ENCODE data around the gene BMI1. TPM values are rescaled to one million over a fixed set of nuclear protein-coding genes. Genes with fewer than 3 reads are reported as not detected.

The BMI1 gene
- total RNA-seq, 3 donors from 2014 or later (not counting 1 experiment from before 2014, with no cell fraction given), result 60.5 to 69.8 (median 66.4) TPM

GRCh38 chr10:22317771-22318565, 2.9 kb upstream of the BMI1 start:
- ATAC-seq (no peak), DNase-seq (no peak)
- no peak overlapping the region for H3K27ac ChIP-seq (ENCODE audit: low read length)
- H3K4me1 ChIP-seq (ENCODE audit: control insufficient read depth, insufficient read depth, low read length), result peaks cover 18% of the 10 kb centered on the region
- H3K27me3 ChIP-seq (ENCODE audit: control insufficient read depth, insufficient read depth, low read length), result peaks cover 11% of the 10 kb centered on the region
- Mint-ChIP-seq H3K27ac (peak overlapping the region; percentile 92 to 93), H3K36me3 (no peaks in the 10 kb centered on the region), H3K4me3 (peak overlapping the region; percentile 55), H3K4me1 (peaks cover 32 to 43% of the 10 kb centered on the region in 2 donors), H3K9me3 (no peaks in the 10 kb centered on the region), H3K27me3 (ENCODE audit: low read depth in 2 of 2) (peaks cover 10 to 12% of the 10 kb centered on the region in 2 donors)
- no peaks in the 10 kb centered on the region for H3K9me3 ChIP-seq (ENCODE audit: control insufficient read depth, insufficient read depth, low read length)
- no peak for TF ChIP-seq CTCF (IDR thresholded peaks at IDR 0.05)
- intact Hi-C loops (cut with micrococcal nuclease), result loop anchor here (5.0 kb wide), 3 partner anchors 66 to 786 kb away; partner anchors contain the start of gene MLLT10
- no peaks in the 10 kb centered on the region for H3K36me3 ChIP-seq (ENCODE audit: control insufficient read depth, insufficient read depth, low read length)
- 84% methylated on average over 3 of the region's 6 CpGs for WGBS (ENCODE audit: insufficient coverage)
- H3K4me3 ChIP-seq (ENCODE audit: low read length), result no peak overlapping the region

GRCh38 chr10:22318772-22319171, 2.1 kb upstream of the BMI1 start:
- intact Hi-C loops (cut with micrococcal nuclease), result loop anchor here (5.0 kb wide), 3 partner anchors 66 to 786 kb away; partner anchors contain the start of gene MLLT10
- 83% methylated on average over 1 of the region's 3 CpGs for WGBS (ENCODE audit: insufficient coverage)
- H3K9me3 ChIP-seq (ENCODE audit: control insufficient read depth, insufficient read depth, low read length), result no peaks in the 10 kb centered on the region
- H3K27me3 ChIP-seq (ENCODE audit: control insufficient read depth, insufficient read depth, low read length), result peaks cover 18% of the 10 kb centered on the region
- no peaks in the 10 kb centered on the region for H3K9me3 Mint-ChIP-seq
- peaks cover 32 to 51% of the 10 kb centered on the region in 2 donors for H3K4me1 Mint-ChIP-seq
- H3K4me3 Mint-ChIP-seq, result peak overlapping the region; percentile 99
- H3K36me3 Mint-ChIP-seq, result no peaks in the 10 kb centered on the region
- ATAC-seq, result no peak
- H3K27ac Mint-ChIP-seq, result peak overlapping the region in 1 of 2 donors; percentile 94
- no peaks in the 10 kb centered on the region for H3K36me3 ChIP-seq (ENCODE audit: control insufficient read depth, insufficient read depth, low read length)
- H3K27me3 Mint-ChIP-seq (ENCODE audit: low read depth in 2 of 2), result peaks cover 12 to 18% of the 10 kb centered on the region in 2 donors
- H3K27ac ChIP-seq (ENCODE audit: low read length), result no peak overlapping the region
- peaks cover 18% of the 10 kb centered on the region for H3K4me1 ChIP-seq (ENCODE audit: control insufficient read depth, insufficient read depth, low read length)
- no peak for TF ChIP-seq CTCF (IDR thresholded peaks at IDR 0.05)
- DNase-seq, result no peak
- no peak overlapping the region for H3K4me3 ChIP-seq (ENCODE audit: low read length)

GRCh38 chr10:22319547-22319979, 1.3 kb upstream of the BMI1 start:
- no peak overlapping the region for H3K27ac ChIP-seq (ENCODE audit: low read length)
- H3K4me1 ChIP-seq (ENCODE audit: control insufficient read depth, insufficient read depth, low read length), result peaks cover 20% of the 10 kb centered on the region
- Mint-ChIP-seq H3K27me3 (ENCODE audit: low read depth in 2 of 2) (peaks cover 16 to 26% of the 10 kb centered on the region in 2 donors), H3K4me1 (peaks cover 40 to 59% of the 10 kb centered on the region in 2 donors), H3K36me3 (no peaks in the 10 kb centered on the region), H3K4me3 (peak overlapping the region; percentile 99), H3K9me3 (no peaks in the 10 kb centered on the region), H3K27ac (peak overlapping the region; percentile 94 to 98)
- no peak for TF ChIP-seq CTCF (IDR thresholded peaks at IDR 0.05)
- intact Hi-C loops (cut with micrococcal nuclease), result loop anchor here (5.0 kb wide), 3 partner anchors 67 to 787 kb away; partner anchors contain the start of gene MLLT10
- 80% methylated on average over 10 of the region's 10 CpGs for WGBS (ENCODE audit: insufficient coverage)
- no peaks in the 10 kb centered on the region for H3K36me3 ChIP-seq (ENCODE audit: control insufficient read depth, insufficient read depth, low read length)
- peaks cover 26% of the 10 kb centered on the region for H3K27me3 ChIP-seq (ENCODE audit: control insufficient read depth, insufficient read depth, low read length)
- no peak overlapping the region for H3K4me3 ChIP-seq (ENCODE audit: low read length)
- DNase-seq (peak in 1 of 2 donors; percentile 7), ATAC-seq (no peak)
- H3K9me3 ChIP-seq (ENCODE audit: control insufficient read depth, insufficient read depth, low read length), result no peaks in the 10 kb centered on the region
